ENCODE results near the gene CCDC102A.
A peak's percentile ranks its signal among the peaks of the same experiment; 100 is the strongest.

Gene CCDC102A

GRCh38 chr16:57469046-57469445 lies 67.3 kb downstream of the CCDC102A start:
- DNase-seq (ENCODE audit: low read depth) = no peak
- TF ChIP-seq, protein P1, sequence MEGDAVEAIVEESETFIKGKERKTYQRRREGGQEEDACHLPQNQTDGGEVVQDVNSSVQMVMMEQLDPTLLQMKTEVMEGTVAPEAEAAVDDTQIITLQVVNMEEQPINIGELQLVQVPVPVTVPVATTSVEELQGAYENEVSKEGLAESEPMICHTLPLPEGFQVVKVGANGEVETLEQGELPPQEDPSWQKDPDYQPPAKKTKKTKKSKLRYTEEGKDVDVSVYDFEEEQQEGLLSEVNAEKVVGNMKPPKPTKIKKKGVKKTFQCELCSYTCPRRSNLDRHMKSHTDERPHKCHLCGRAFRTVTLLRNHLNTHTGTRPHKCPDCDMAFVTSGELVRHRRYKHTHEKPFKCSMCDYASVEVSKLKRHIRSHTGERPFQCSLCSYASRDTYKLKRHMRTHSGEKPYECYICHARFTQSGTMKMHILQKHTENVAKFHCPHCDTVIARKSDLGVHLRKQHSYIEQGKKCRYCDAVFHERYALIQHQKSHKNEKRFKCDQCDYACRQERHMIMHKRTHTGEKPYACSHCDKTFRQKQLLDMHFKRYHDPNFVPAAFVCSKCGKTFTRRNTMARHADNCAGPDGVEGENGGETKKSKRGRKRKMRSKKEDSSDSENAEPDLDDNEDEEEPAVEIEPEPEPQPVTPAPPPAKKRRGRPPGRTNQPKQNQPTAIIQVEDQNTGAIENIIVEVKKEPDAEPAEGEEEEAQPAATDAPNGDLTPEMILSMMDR (IDR thresholded peaks at IDR 0.05; ENCODE audit: low read length, missing control alignments) = no peak
- no peak overlapping the region for H3K4me3 ChIP-seq (replicated peaks; ENCODE audit: low read depth, low read length)

- H3K4me3 ChIP-seq (replicated peaks; ENCODE audit: low read depth, low read length) = no peak overlapping the region
- TF ChIP-seq, protein P1 (IDR thresholded peaks at IDR 0.05; ENCODE audit: low read length, missing control alignments) = no peak
- no peak for DNase-seq (ENCODE audit: low read depth)
Observed at GRCh38 chr16:57468346-57468745, 68.0 kb downstream of the CCDC102A start.

- TF ChIP-seq, protein P1 (IDR thresholded peaks at IDR 0.05; ENCODE audit: low read length, missing control alignments) = no peak
- DNase-seq (ENCODE audit: low read depth) = no peak
Observed at GRCh38 chr16:57464523-57464922, 71.8 kb downstream of the CCDC102A start.

DNA sequence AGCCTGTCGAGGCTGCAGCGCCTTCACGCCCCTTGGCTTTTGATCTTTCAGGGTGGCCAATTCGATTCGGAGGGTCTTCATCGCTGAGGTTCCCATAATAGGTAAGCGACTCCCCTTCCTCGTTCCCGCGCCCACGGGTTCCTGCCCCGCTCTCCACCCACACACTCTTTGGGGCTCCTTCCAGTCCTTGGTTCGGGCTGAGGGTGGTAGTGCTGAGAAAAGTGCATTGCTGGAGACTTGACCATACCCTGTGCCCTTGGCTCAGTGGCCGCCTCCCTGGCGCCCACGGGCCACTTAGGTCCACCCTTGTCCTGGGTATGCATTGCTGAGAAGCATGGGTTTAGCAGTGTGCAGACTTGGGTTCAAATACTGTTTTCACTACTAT lies 73.4 kb downstream of the CCDC102A start:
- no peak for DNase-seq (ENCODE audit: low read depth)
- TF ChIP-seq, protein P1 (IDR thresholded peaks at IDR 0.05; ENCODE audit: low read length, missing control alignments) = no peak
- H3K4me3 ChIP-seq (replicated peaks; ENCODE audit: low read depth, low read length) = peak overlapping the region; percentile 90

More at GRCh38 chr16:57464523-57464922, 71.8 kb downstream of the CCDC102A start:
- H3K4me3 ChIP-seq (replicated peaks; ENCODE audit: low read depth, low read length) = no peak overlapping the region

DNA sequence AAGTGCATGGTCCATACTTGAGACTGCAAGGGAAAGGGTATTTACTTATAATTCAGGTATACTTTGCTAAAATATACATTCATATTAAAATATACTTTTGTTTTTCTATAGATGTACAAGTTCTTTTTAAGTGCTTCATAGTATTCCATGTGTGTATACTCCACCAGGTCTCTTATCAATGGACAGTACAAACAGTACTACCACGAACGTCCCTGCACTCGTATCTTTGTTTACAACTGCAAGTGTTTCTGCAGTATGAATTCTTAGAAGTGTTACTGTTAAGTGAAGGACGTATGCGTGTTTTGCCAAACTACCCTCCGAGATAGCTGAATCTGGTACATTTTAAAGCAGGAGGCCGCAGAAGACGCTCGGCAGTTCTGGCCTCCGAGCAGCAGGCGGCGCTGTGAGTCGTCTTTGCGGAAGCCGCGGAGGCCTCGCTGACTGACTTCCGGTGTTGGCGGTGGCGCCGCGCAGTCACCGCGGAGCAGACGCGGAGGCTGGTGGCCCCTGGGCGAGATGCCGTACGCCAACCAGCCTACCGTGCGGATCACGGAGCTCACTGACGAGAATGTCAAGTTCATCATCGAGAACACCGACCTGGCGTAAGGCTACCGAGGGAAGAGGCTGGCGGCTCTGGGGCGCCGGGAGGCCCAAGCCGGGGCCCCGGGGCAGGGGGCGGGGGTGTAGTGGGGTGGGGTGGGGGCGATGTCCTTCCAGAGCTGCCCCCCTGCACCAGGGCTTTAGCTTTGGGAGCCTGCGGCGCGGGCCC lies 74.0 kb downstream of the CCDC102A start, which contains the start of gene POLR2C:
TSS of gene POLR2C (plus strand) at position 471 of the 769 bp plus-strand sequence. CDS start at position 517, 46 bp downstream.
- peak; percentile 90 for DNase-seq (ENCODE audit: low read depth)
- TF ChIP-seq, protein P1 (IDR thresholded peaks at IDR 0.05; ENCODE audit: low read length, missing control alignments) = peak; percentile 95
- H3K4me3 ChIP-seq (replicated peaks; ENCODE audit: low read depth, low read length) = peak within 1 kb of the TSS; percentile 90
